Peyer's patch (tissue), 4 donors: ENCODE results near the gene ZNF784. TPM values are rescaled to one million over a fixed set of nuclear protein-coding genes. Genes with fewer than 3 reads are reported as not detected.

Experiments
- DNase-seq, 3 donors: peaks; one replicate each; pipeline ENCODE4 v3.0.0-alpha.2; 2017 to 2019
- H3K27ac ChIP-seq, 4 donors: fragments of 200-600 bp; sonication (generic); one replicate each; pipeline ENCODE4 v1.5.1; 2016 to 2019
- H3K27me3 ChIP-seq, 2 donors: fragments of 200-600 bp; sonication (generic); one replicate each; pipeline ENCODE4 v1.5.1; 2019
- H3K36me3 ChIP-seq, 3 donors: fragments of 200-600 bp; sonication (generic); one replicate each; pipeline ENCODE4 v1.5.1; 2016 to 2019
- H3K4me1 ChIP-seq, 4 donors: fragments of 200-600 bp; sonication (generic); one replicate each; pipeline ENCODE4 v1.5.1; 2016 to 2019
- H3K4me3 ChIP-seq, 4 donors: fragments of 200-600 bp; sonication (generic); 1 replicate in 3 of 4; 2 replicates in 1 of 4; pipeline ENCODE4 v1.5.1; 2016 to 2019; ENCODE audit warnings: mild to moderate bottlenecking in 1 of 4
- H3K9me3 ChIP-seq, 4 donors: fragments of 200-600 bp; sonication (generic); one replicate each; pipeline ENCODE4 v1.5.1; 2016 to 2019; ENCODE audit warnings: mild to moderate bottlenecking in 1 of 4
- POLR2A ChIP-seq, 2 donors: fragments of 450-650 bp; IDR thresholded peaks; one replicate each; pipeline ENCODE4 v1.5.1; 2017; ENCODE audit warnings: antibody characterized with exemption in 2 of 2, mild to moderate bottlenecking in 2 of 2, moderate library complexity in 2 of 2
- total RNA-seq, 4 donors: library from RNA; depleted of rRNA; stranded (reverse); fragments of >200 nt; gene quantifications; one replicate each; pipeline ENCODE4 v1.1.0, GENCODE V29; 2016
- TF ChIP-seq, protein P1 (sequence below), 6 experiments: fragments of 450-650 bp in 4 of 6; fragments of 200-600 bp in 2 of 6; sonication (generic) in 1 of 6; IDR thresholded peaks; one replicate each; pipeline ENCODE4 v1.5.1; 2017 to 2019; ENCODE audit warnings: antibody characterized with exemption in 6 of 6, mild to moderate bottlenecking in 3 of 6, moderate library complexity in 1 of 6

The ZNF784 gene
- total RNA-seq, 4 donors from 2014 or later = 6.0 to 18.3 (median 12.3) TPM

DNA sequence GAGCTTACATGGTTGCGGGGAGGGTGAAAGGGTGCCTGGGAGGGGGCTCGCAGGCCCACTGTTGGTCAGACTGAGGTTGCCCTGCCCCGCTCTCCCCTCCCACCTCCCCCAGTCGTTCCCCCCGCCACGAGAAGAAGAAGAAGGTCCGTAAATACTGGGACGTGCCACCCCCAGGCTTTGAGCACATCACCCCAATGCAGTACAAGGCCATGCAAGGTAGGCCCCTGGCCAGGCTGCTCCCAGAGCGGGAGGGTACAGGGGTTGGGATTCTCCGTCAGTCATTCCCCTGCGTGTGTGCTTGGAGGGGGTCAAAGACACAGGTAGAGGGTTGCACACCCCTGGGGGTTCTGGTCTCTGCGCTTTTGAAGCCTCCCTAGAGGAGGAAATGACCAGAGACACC lies 36.0 kb upstream of the ZNF784 start:
- Histone ChIP-seq H3K4me1 (peaks cover 8 to 43% (median 34%) of the 10 kb centered on the region in 4 donors), H3K27me3 (no peaks in the 10 kb centered on the region), H3K9me3 (no peaks in the 10 kb centered on the region), H3K4me3 (no peak overlapping the region), H3K27ac (no peak overlapping the region), H3K36me3 (peaks cover 0 to 67% (median 4%) of the 10 kb centered on the region in 3 donors)
- no peak for TF ChIP-seq POLR2A (IDR thresholded peaks at IDR 0.05)
- TF ChIP-seq, protein P1, sequence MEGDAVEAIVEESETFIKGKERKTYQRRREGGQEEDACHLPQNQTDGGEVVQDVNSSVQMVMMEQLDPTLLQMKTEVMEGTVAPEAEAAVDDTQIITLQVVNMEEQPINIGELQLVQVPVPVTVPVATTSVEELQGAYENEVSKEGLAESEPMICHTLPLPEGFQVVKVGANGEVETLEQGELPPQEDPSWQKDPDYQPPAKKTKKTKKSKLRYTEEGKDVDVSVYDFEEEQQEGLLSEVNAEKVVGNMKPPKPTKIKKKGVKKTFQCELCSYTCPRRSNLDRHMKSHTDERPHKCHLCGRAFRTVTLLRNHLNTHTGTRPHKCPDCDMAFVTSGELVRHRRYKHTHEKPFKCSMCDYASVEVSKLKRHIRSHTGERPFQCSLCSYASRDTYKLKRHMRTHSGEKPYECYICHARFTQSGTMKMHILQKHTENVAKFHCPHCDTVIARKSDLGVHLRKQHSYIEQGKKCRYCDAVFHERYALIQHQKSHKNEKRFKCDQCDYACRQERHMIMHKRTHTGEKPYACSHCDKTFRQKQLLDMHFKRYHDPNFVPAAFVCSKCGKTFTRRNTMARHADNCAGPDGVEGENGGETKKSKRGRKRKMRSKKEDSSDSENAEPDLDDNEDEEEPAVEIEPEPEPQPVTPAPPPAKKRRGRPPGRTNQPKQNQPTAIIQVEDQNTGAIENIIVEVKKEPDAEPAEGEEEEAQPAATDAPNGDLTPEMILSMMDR (IDR thresholded peaks at IDR 0.05) = no peak
- DNase-seq = no peak

DNA sequence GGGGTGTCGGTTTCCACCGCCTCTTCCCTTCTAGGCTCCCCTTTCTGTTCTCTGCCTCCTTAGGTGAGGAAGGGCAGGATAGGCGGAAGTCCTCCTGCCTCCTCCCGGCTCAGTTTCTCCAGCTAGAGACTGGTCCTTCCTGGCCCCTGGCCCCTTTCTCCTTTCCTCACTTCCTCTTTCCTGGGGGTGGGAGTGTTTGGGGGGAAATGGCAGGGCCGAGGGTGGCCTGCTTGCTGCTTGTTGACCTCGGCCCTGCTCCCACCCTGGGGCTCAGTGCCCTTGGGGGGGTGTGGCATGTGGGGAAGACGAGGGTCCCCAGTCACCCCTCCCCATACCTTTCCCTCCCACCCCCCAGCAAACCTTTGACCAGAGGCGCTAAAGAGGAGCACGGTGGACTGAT lies 35.5 kb upstream of the ZNF784 start:
- Histone ChIP-seq H3K27me3 (no peaks in the 10 kb centered on the region), H3K4me3 (no peak overlapping the region), H3K4me1 (peaks cover 8 to 43% (median 34%) of the 10 kb centered on the region in 4 donors), H3K9me3 (no peaks in the 10 kb centered on the region), H3K36me3 (peaks cover 0 to 63% (median 4%) of the 10 kb centered on the region in 3 donors), H3K27ac (no peak overlapping the region)
- no peak for TF ChIP-seq POLR2A (IDR thresholded peaks at IDR 0.05)
- TF ChIP-seq, protein P1 (IDR thresholded peaks at IDR 0.05) = no peak
- no peak for DNase-seq

DNA sequence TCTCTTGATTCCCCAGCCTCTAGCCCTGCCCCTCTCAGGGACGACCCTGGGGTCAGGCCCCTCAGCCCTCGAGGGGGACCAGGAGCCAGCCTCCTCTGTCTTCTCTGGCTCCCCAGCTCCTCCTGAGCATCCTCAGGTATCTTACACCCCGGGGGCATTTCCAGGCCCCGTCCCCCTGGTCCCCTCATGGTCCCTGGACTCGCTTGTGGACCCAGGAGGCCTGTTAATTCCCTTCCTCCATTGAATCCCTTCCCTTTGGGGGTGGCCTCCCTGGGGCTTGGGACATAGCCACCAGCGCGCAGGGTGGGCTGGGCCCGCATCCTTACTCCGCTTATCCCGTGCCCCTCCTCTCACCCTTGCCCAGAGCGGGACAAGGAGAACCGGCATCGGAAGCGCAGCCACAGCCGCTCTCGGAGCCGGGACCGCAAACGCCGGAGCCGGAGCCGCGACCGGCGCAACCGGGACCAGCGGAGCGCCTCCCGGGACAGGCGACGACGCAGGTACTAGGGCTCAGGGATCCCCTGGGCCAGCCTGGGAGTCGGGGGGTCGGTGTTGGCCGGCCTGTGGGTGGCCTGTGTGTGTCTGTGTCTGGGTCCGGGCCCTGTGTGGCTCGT lies 34.6 kb upstream of the ZNF784 start:
- H3K36me3 ChIP-seq = peaks cover 0 to 54% (median 4%) of the 10 kb centered on the region in 3 donors
- H3K9me3 ChIP-seq = no peaks in the 10 kb centered on the region
- no peak overlapping the region for H3K4me3 ChIP-seq
- no peaks in the 10 kb centered on the region for H3K27me3 ChIP-seq
- TF ChIP-seq, protein P1 (IDR thresholded peaks at IDR 0.05) = no peak
- no peak for TF ChIP-seq POLR2A (IDR thresholded peaks at IDR 0.05)
- peaks cover 8 to 43% (median 34%) of the 10 kb centered on the region in 4 donors for H3K4me1 ChIP-seq
- no peak for DNase-seq
- H3K27ac ChIP-seq = no peak overlapping the region

DNA sequence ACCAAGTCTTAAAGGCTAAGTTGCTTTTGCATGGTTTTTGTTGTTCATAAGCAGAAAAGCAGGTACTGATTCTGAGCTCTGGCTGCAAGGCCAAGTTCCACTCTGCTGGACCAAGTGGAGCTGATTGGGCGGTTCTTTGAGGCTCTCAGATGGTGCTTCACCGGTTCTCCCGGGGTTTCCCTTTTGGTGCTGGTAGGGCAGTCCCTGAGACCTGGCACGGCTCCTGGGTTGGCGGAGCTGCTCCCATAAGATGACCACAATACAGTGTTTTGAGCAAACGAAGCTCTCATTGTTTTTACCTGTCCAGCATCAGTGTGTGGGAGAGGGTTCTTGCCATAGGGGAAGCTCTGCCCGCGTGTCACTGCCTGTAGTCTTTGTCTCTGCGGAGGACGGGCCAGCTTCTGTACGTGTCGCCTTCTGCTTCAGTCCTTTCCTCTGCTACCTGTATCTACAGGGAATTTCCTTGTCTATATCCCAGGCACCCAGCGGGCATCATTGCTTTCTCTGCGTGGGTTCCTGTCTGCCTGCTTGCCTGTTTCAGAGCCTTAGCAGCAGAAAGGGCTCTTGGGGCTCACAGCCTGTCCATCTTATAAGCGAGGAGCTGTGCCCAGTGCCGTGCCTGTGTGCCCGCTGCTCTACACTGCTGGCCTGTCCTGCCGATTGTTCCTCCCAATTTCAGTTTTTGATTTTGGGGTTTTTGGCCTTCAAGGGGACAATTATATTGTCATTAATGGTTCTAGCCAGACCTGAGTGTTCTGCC lies 32.8 kb upstream of the ZNF784 start:
- H3K36me3 ChIP-seq = peaks cover 0 to 37% (median 0%) of the 10 kb centered on the region in 3 donors
- H3K4me3 ChIP-seq = peak overlapping the region in 3 of 4 donors; percentile 66 to 99 (median 91)
- no peak for DNase-seq
- TF ChIP-seq, protein P1 (IDR thresholded peaks at IDR 0.05) = no peak
- no peak for TF ChIP-seq POLR2A (IDR thresholded peaks at IDR 0.05)
- no peaks in the 10 kb centered on the region for H3K27me3 ChIP-seq
- peaks cover 8 to 48% (median 38%) of the 10 kb centered on the region in 4 donors for H3K4me1 ChIP-seq
- H3K27ac ChIP-seq = no peak overlapping the region
- no peaks in the 10 kb centered on the region for H3K9me3 ChIP-seq

DNA sequence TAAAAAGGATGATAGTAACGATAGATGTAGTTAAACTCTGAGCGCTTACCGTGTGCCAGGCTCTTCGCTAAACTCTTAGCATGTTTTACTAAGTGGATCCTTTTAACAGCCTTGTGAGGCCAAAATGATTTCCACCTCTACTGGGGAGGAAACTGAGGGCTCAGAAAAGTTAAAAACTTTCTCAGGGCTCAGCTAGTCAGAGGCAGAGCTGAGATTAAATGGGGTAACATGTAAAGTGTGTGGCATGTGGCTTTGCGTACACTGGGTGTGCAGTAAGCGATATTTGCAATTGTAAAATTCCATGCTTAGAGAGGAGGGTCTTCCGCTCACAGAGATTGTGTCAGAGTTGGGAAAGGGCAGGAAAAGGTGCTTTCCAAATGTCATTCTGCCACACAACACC lies 32.2 kb upstream of the ZNF784 start:
- Histone ChIP-seq H3K9me3 (no peaks in the 10 kb centered on the region), H3K27me3 (no peaks in the 10 kb centered on the region), H3K4me1 (peaks cover 8 to 48% (median 38%) of the 10 kb centered on the region in 4 donors), H3K36me3 (peaks cover 0 to 30% (median 0%) of the 10 kb centered on the region in 3 donors), H3K4me3 (peak overlapping the region; percentile 66 to 99 (median 83)), H3K27ac (no peak overlapping the region)
- DNase-seq = no peak
- no peak for TF ChIP-seq POLR2A (IDR thresholded peaks at IDR 0.05)
- TF ChIP-seq, protein P1 (IDR thresholded peaks at IDR 0.05) = no peak
